ENCODE measurements around the gene RAD21L1. TPM values are rescaled to one million over a fixed set of nuclear protein-coding genes. Genes with fewer than 3 reads are reported as not detected.

The RAD21L1 gene
- total RNA-seq, 2 donors from 2014 or later, result 1.4 TPM; not detected in 1

DNA sequence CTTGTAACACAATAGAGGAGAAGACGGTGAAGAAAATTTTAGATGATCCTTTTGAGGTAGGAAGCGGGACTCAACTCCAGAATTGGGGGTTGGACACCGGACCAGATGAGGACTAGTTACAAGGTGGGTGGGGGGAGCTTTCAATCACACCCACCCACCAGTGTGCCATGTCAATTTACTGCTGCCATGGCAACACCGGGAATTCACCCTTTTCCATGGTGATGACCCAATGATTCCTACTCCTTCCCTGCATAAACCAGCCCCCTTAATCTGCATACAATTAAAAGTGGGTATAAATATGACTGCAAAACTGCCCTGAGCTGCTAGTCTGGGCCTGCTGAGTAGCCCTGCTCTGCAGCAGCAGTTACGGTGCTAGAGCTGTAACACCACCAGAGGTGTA, 14.7 kb downstream of the RAD21L1 start:
- H3K9me3 ChIP-seq (ENCODE audit: control insufficient read depth, low read length), result no peaks in the 10 kb centered on the region
- WGBS, 2 experiments (ENCODE audit: insufficient coverage in 1 of 2, insufficient read length in 1 of 2), result 79 to 86% methylated on average over 1 to 5 of the region's 5 CpGs

DNA sequence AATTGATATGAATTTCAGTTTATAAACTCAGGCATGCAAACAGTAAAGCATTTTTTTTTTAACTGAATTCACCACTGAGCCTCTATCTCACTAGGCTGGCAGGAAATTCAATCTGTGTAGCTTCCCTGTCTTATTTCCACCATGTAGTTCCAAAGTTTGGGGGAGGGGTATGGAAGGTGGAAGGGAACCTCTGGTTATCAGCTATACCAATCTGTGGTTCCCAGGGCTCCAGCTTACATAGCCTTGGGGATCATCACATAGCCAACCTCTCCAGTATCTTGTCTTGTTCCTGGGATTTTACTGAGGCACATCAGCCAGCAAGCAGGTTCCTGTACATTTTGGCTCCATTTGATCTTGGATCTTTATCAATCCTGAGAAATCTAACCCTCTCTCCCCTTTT, 15.6 kb downstream of the RAD21L1 start:
- Histone ChIP-seq H3K9me3 (ENCODE audit: control insufficient read depth, low read length) (no peaks in the 10 kb centered on the region), H3K9ac (ENCODE audit: extremely low read depth, low read length, poor library complexity, severe bottlenecking) (no peak overlapping the region), H3K36me3 (ENCODE audit: control insufficient read depth, insufficient read depth, low read length) (no peaks in the 10 kb centered on the region), H3K27me3 (ENCODE audit: control insufficient read depth, insufficient read depth, low read length, poor library complexity, severe bottlenecking) (no peaks in the 10 kb centered on the region), H3K4me3 (ENCODE audit: low read length) (no peak overlapping the region), H3K27ac (ENCODE audit: low read depth, low read length) (no peak overlapping the region), H3K4me1 (ENCODE audit: control insufficient read depth, insufficient read depth, low read length) (no peaks in the 10 kb centered on the region)
- TF ChIP-seq, protein P1, sequence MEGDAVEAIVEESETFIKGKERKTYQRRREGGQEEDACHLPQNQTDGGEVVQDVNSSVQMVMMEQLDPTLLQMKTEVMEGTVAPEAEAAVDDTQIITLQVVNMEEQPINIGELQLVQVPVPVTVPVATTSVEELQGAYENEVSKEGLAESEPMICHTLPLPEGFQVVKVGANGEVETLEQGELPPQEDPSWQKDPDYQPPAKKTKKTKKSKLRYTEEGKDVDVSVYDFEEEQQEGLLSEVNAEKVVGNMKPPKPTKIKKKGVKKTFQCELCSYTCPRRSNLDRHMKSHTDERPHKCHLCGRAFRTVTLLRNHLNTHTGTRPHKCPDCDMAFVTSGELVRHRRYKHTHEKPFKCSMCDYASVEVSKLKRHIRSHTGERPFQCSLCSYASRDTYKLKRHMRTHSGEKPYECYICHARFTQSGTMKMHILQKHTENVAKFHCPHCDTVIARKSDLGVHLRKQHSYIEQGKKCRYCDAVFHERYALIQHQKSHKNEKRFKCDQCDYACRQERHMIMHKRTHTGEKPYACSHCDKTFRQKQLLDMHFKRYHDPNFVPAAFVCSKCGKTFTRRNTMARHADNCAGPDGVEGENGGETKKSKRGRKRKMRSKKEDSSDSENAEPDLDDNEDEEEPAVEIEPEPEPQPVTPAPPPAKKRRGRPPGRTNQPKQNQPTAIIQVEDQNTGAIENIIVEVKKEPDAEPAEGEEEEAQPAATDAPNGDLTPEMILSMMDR (conservative IDR thresholded peaks at IDR 0.05), result no peak
- Mint-ChIP-seq H3K27ac (no peak overlapping the region), H3K9me3 (no peaks in the 10 kb centered on the region), H3K27me3 (ENCODE audit: insufficient read depth) (peaks cover 15% of the 10 kb centered on the region), H3K4me3 (no peak overlapping the region), H3K4me1 (no peaks in the 10 kb centered on the region), H3K36me3 (ENCODE audit: low read depth) (no peaks in the 10 kb centered on the region)
- DNase-seq, result no peak

More for the DNA sequence above, 14.7 kb downstream of the RAD21L1 start:
- Histone ChIP-seq H3K4me3 (ENCODE audit: low read length) (no peak overlapping the region), H3K36me3 (ENCODE audit: control insufficient read depth, insufficient read depth, low read length) (no peaks in the 10 kb centered on the region), H3K27ac (ENCODE audit: low read depth, low read length) (no peak overlapping the region), H3K9ac (ENCODE audit: extremely low read depth, low read length, poor library complexity, severe bottlenecking) (no peak overlapping the region), H3K4me1 (ENCODE audit: control insufficient read depth, insufficient read depth, low read length) (no peaks in the 10 kb centered on the region), H3K27me3 (ENCODE audit: control insufficient read depth, insufficient read depth, low read length, poor library complexity, severe bottlenecking) (no peaks in the 10 kb centered on the region)
- TF ChIP-seq, protein P1 (conservative IDR thresholded peaks at IDR 0.05), result no peak
- no peak overlapping the region for H3K4me3 Mint-ChIP-seq
- DNase-seq, result no peak
- H3K27me3 Mint-ChIP-seq (ENCODE audit: insufficient read depth), result peaks cover 11% of the 10 kb centered on the region
- no peaks in the 10 kb centered on the region for H3K4me1 Mint-ChIP-seq
- no peak overlapping the region for H3K27ac Mint-ChIP-seq
- no peaks in the 10 kb centered on the region for H3K36me3 Mint-ChIP-seq (ENCODE audit: low read depth)
- no peaks in the 10 kb centered on the region for H3K9me3 Mint-ChIP-seq

GRCh38 chr20:1242099-1242498, 16.3 kb downstream of the RAD21L1 start:
- no peak overlapping the region for H3K9ac ChIP-seq (ENCODE audit: extremely low read depth, low read length, poor library complexity, severe bottlenecking)
- Mint-ChIP-seq H3K4me3 (no peak overlapping the region), H3K9me3 (no peaks in the 10 kb centered on the region), H3K27ac (no peak overlapping the region), H3K4me1 (no peaks in the 10 kb centered on the region), H3K36me3 (ENCODE audit: low read depth) (no peaks in the 10 kb centered on the region), H3K27me3 (ENCODE audit: insufficient read depth) (peaks cover 12% of the 10 kb centered on the region)
- 96 to 100% methylated on average over 2 to 3 of the region's 3 CpGs for WGBS, 2 experiments (ENCODE audit: insufficient coverage in 1 of 2, insufficient read length in 1 of 2)
- no peak overlapping the region for H3K27ac ChIP-seq (ENCODE audit: low read depth, low read length)
- H3K9me3 ChIP-seq (ENCODE audit: control insufficient read depth, low read length), result no peaks in the 10 kb centered on the region
- no peak for DNase-seq
- no peaks in the 10 kb centered on the region for H3K27me3 ChIP-seq (ENCODE audit: control insufficient read depth, insufficient read depth, low read length, poor library complexity, severe bottlenecking)
- no peaks in the 10 kb centered on the region for H3K36me3 ChIP-seq (ENCODE audit: control insufficient read depth, insufficient read depth, low read length)
- no peak overlapping the region for H3K4me3 ChIP-seq (ENCODE audit: low read length)
- TF ChIP-seq, protein P1 (conservative IDR thresholded peaks at IDR 0.05), result no peak
- no peaks in the 10 kb centered on the region for H3K4me1 ChIP-seq (ENCODE audit: control insufficient read depth, insufficient read depth, low read length)

All from endodermal cell (in vitro differentiated cells).